Heart left ventricle (tissue), 13 donors: Measurements from ENCODE around the gene LRP1B.

Source experiments
- CTCF ChIP-seq, 12 donors: fragments of 200-600 bp; sonication (generic) in 4 of 12; IDR thresholded peaks; one replicate each; pipeline versions ENCODE4 v1.5.0 to v1.8.0; 2018 to 2022; ENCODE audit warnings: antibody characterized with exemption in 12 of 12, mild to moderate bottlenecking in 5 of 12
- POLR2A ChIP-seq, 2 donors: fragments of 450-650 bp; IDR thresholded peaks; one replicate each; pipeline ENCODE4 v1.6.1; 2017; ENCODE audit warnings: antibody characterized with exemption in 2 of 2, mild to moderate bottlenecking in 2 of 2, moderate library complexity in 2 of 2
- donor health status: ischemic (EF 13 %, LVEDD 7.1; RV severe dilation, severe dysfunction).
- donor health status: DM: no; HTN: yes; CAD: no.
- donor health status: DM: no; HTN: no; CAD: no.
- donor health status: ischemic (EF 25% LVEDD 6.9; RV normal size, moderate dysfunction).
- donor health status: ischemic (EF 25% LVEDD 5.7; RV mildly dilated, moderate dysfunction).
- donor health status: ischemic (EF 35%, LVEDD 5.7; RV mildly dilated, moderate dysfunction).
- donor health status: nonischemic (EF 11% LVEDD 7.7; RV severe dilation, severe dysfunction).
- donor health status: DM: yes; HTN: yes; CAD: no.
- donor health status: PGD.
- donor health status: ischemic (EF 29% LVEDD 5.4; RV normal size, mild dysfunction).
- donor health status: nonischemic (EF 23%, LVEDD 6.1; RV moderate dilation, normal function).

DNA sequence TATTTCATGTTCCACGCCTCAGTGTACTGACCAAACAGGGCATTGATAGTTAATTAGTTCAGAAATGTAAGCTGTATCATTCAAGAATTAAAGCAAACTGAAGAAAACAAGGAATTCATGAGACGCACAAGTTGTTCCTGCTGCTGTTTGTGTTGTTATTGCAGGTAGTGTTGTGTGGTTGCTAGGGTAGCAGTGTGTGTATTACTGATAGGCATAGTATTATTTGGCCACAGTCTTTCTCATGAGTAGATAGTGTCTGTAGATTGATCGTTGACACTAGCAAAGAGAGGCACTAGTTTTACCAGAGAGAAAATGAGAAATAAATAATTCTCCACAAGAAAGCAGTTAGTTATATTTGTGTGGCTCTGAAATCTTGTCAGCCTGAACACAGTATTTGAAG, 548.6 kb downstream of the LRP1B start:
- TF ChIP-seq CTCF (IDR thresholded peaks at IDR 0.05): no peak
- no peak for TF ChIP-seq POLR2A (IDR thresholded peaks at IDR 0.05)
